Measurements from ENCODE around the gene FRZB.
"Not testable (repeated sequence)": the region's sequence is repeated elsewhere in the genome, so short reads cannot be mapped to it uniquely, and the experiment has no call there.

The FRZB gene

DNA sequence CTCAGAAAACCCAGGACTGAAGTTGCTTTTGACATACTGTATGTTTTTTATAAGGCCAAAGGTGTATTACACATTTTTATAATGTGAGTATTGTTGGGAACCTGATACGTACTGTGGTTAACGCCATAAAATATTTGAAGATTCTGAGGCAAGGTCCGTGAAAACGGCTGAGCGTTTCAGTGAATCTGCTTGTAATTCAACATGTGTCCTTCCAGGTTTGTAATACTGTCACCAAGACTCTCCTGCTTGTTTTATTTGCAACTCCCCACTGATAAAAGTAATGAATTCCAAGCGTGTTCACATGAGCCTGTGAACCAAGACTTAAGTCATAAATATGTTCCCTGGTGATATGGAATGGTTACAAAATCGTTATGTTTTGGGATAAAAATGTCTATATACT, 23.9 kb upstream of the FRZB start:
- DNase-seq, result no peak

DNA sequence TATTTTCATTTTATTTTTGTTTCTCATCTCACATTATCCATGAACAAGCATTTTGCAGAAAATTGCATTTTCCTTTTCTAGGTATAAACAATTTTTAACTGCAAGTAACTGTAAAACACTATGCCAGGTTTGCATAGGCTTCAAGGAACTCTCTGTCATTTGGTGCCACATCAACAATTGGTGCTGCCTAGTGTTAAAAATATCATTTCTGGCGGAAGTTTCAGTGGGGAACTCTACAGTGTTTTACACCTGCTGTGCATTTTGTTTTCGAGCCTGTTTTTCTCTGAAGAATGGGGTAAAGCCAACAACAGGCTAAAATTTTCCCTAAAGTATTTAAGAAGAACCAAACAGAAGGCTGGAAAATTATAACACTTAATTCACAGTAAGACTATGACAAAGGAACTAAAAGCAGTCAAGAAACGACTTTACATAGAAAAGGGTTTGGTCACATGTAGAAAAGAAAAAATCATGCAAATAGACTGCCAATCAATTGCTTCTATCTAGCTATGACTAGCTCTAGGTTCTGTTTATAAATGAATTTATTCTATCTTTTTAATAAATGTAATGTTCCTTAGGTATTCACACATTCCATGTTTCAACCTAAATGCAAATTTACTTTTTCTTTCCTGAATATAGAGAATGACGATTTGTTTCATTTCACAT, 21.4 kb upstream of the FRZB start:
- no peak for DNase-seq

DNA sequence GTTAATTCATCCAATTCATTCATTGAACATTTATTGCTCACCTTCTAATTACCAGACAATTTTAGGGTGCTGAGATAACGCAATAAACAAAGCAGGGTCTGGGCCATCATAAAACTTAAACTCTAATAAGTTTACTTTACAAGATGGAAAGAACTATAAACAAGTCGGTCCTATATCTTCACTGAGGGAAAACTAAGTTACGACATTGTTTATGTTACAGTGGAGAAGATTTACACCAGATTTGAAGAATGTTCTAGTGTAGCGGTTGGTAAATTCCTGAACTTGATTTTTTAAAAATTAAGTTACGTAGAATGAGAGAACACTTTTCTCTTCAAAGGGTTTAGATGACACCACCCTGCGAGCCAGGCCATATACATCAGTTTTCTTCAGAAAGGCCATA, 20.7 kb upstream of the FRZB start:
- no peak for DNase-seq

DNA sequence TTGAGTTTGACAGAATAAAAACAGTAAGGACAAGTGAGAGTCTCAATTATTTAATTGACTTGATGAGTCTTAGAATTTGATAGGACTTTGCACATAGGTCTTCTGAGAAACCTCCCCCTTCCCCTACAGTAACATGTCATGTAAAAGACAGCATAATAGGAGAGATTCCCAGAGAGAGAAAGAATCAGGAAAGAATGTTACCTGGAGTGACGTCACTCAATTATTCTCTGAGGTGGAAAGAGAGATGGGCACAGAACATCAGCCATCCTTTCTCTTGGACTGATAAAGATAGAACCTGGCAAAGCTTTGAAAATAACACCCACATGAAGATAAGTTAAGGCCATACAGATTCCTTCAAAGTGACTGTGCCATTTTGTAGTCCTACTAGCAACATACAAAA, 19.3 kb upstream of the FRZB start:
- DNase-seq, result no peak

DNA sequence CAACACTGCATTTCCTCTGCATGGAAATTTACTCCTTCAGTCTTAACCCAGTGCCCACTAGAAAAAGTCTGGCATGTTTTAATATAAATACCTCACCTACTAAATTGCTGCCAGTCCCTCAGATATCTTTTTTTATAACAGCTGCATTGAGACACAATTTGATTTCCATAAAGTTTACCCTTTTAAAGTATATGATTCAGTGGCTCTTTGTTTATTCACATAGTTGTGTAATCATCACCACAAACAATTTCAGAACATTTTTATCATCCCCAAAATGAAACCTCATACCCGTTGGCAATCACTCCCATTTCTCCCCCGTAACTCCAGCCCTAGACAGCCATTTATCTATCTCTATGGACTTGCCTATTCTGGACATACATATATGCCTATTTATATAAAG, 17.0 kb upstream of the FRZB start:
- no peak for DNase-seq

DNA sequence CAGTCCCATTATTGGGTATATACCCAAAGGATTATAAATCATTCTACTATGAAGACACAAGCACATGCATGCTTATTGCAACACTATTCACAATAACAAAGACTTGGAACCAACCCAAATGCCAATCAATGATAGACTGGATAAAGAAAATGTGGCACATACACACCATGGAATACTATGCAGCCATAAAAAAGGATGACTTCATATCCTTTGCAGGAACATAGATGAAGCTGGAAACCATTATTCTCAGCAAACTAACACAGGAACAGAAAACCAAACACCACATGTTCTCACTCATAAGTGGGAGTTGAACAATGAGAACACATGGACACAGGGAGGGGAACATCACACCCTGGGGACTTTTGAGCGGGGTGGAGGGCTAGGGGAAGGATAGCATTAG, 13.7 kb upstream of the FRZB start:
- DNase-seq, result not testable (repeated sequence)

DNA sequence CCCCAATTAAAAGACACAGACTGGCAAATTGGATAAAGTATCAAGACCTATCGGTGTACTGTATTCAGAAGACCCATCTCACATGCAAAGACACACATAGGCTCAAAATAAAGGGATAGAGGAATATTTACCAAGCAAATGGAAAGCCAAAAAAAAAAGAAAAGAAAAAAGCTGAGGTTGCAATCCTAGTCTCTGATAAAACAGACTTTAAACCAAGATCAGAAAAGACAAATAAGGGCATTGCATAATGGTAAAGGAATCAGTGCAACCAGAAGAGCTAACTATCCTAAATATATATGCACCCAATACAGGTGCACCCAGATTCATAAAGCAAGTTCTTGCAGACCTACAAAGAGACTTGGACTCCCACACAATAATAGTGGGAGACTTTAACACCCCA, 10.2 kb upstream of the FRZB start:
- not testable (repeated sequence) for DNase-seq

- no peak for DNase-seq
Observed at GRCh38 chr2:182870227-182870626, 3.8 kb upstream of the FRZB start.

- DNase-seq, result no peak
Observed at GRCh38 chr2:182868054-182868796, 1.8 kb upstream of the FRZB start.

DNA sequence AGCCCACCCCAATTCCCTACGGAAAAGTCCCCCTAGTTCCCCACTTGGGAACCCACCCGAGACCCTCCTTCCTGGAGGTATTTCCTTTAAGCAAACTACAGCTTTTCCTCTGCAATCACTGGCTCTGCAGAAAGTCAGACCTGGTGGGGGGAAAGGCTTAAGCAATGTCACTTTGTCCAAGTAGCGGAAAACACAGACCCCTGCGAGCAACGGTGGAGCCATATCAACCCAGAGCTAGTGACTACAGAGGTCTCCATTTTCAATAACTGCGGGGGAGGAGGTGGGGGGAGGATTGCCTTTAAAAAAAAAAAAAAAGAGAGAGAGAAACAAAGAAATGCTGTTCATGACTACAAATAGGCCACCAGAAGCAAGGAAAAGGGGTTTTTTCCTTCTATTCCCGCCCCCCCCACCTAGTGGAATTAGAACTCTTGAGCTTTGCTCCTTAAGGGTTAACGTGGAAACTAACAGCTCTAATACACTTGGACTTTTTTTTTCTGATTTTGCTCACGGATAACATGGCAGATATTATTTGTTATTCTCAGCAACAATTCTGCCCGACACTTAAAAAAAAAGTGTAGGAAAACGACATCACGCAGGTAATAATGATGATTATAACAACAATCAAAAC, 1.1 kb upstream of the FRZB start:
- DNase-seq, result no peak

DNA sequence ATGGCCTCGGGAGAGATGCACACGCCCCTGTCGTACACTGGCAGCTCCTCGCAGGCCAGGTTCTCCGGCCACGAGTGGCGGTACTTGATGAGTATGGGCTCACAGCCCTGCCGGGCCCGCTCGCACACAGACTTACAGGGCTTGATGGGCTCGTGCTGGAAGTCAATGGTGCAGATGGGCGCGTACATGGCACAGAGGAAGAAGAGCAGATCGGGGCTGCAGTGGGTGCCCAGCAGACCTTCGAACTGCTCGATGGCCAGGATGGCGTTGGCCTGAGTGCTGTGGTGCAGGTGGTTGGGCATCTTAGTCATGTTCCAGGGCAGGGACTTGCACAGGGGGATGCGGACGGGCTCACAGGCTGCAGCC, 359 bp downstream of the FRZB start:
- no peak for DNase-seq

- DNase-seq, result no peak
Observed at GRCh38 chr2:182864949-182865570, 1.4 kb downstream of the FRZB start.

- no peak for DNase-seq
Observed at GRCh38 chr2:182863642-182864041, 2.8 kb downstream of the FRZB start.

DNA sequence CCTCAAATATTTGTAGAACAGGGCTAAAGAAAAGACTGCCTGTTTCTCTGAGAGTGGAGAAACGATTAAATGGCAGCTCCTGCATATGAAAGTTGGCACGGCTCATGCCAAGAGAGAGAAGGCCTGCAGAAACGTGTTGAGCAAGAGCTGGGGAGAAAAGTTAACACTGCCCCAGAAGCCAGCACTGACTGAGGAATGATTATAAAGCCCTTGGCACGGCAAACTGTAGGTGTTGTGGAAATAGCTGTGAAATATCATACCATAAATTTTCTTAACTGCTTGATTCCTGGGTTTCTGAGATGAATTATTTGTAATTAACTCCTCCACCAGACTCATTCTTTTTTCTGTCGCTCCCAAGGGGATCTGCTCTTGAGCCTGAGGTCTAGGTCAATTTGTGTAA, 4.3 kb downstream of the FRZB start:
- DNase-seq, result no peak

DNA sequence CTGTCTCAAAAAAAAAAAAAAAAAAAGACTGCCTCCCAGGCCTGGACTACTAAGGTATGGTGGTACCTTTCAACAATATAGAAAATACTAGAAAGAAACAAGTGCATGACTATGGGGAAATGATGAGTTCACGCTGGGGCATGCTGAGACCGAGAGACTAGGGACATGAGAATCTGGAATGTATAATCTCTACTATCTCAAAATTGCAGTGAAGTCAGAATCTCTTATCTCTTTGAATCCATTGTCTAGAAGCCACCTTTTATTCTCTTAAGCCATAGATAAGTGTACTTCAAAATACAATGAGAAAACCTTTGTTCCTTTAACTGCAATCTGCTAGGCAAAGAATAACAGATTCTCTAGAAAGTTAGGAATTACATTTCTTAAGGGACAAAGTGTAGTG, 5.6 kb downstream of the FRZB start:
- DNase-seq, result no peak

GRCh38 chr2:182858671-182859070, 7.8 kb downstream of the FRZB start:
- no peak for DNase-seq

DNA sequence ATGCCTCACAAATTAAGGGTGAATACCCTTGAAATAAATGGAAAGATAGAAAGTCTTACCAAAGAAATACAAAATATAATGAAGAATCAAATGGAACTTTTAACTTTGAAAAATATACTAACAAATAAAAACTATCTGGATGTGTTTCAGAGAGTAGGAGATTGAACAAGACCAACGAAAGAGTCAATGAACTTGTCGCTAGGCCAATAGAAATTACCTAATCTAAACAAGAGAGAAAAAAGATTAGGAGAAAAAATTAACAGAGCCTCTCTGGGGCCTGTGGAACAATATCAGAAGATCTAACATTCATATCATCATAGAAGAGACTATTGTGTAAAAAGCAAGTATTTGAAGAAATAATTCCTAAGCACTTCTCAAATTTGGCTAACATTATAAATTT, 11.1 kb downstream of the FRZB start:
- no peak for DNase-seq

DNA sequence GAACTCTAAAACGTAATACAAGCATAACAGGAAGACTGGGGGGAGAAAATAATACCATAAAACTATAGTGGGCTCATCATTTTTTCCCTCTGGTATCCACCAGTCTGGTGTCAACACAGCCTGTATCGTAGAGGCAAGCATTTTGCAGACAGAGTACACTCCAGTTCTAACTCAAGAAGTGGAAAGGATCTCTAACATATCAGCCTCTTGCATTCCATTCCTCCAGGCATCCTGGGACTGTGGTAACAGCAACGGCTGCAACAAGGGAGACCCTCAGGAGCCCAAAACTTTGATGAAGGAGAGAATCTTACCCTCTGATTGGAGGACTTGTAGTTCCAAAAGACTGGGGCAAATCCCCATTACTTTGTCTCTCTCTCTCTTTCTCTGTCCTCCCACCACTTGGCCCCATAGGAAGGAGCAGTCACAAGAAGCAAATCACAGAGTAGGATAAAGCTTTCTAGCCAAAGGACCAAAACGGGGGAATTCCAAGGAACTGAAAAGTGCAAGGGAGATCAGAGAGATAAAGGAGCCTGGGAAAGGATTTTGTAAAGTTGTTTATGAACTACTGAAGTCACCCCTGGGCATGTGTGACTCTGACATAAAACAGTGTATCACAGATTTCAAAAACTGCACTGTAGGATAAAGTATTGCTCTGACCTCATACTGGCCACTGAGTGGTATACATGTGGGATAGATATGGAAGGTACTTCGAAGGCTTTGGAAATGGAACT, 11.9 kb downstream of the FRZB start:
- DNase-seq, result no peak

GRCh38 chr2:182852801-182853200, 13.6 kb downstream of the FRZB start:
- DNase-seq, result no peak

GRCh38 chr2:182852090-182852489, 14.3 kb downstream of the FRZB start:
- DNase-seq, result no peak

GRCh38 chr2:182845794-182846417, 20.5 kb downstream of the FRZB start:
- no peak for DNase-seq

GRCh38 chr2:182836451-182836850, 30.0 kb downstream of the FRZB start:
- no peak for DNase-seq

- no peak for DNase-seq
Observed at GRCh38 chr2:182834293-182834692, 32.1 kb downstream of the FRZB start.

Data from NCI-H1417 treated with DMSO at 0.1 percent for 48 hours (cell line).